Measurements from ENCODE around the gene COPB1. TPM values are rescaled to one million over a fixed set of nuclear protein-coding genes. Genes with fewer than 3 reads are reported as not detected.

Gene COPB1
- total and polyA plus RNA-seq, 2 of the 13 experiments (the other 11 are each of a cell fraction or from before 2014, with no cell fraction given), result 114 to 195 TPM

GRCh38 chr11:14417617-14418374 lies 81.8 kb downstream of the COPB1 start:
- Histone ChIP-seq H3K9ac (ENCODE audit: insufficient read depth, low read depth, low read length) (no peak overlapping the region), H3K79me2 (ENCODE audit: insufficient read depth, low read length) (no peaks in the 10 kb centered on the region), H3K9me3 (ENCODE audit: low read length) (no peaks in the 10 kb centered on the region), H3K27ac (ENCODE audit: extremely low read length, insufficient read depth, low read length) (no peak overlapping the region), H3K4me1 (ENCODE audit: insufficient read depth, low read length) (peaks cover 16% of the 10 kb centered on the region), H4K20me1 (ENCODE audit: insufficient read depth, low read length) (no peaks in the 10 kb centered on the region), H3K4me3 (replicated peaks in 1 of 3; ENCODE audit: insufficient read depth in 1 of 3, low read depth in 2 of 3, low read length in 3 of 3) (no peak overlapping the region), H2AFZ (ENCODE audit: low read length) (no peak overlapping the region), H3K27me3 (ENCODE audit: control insufficient read depth in 1 of 2, insufficient read depth in 2 of 2, low read length in 2 of 2) (no peaks in the 10 kb centered on the region), H3K4me2 (ENCODE audit: low read depth, low read length) (no peak overlapping the region), H3K36me3 (replicated peaks in 1 of 2; ENCODE audit: control insufficient read depth in 1 of 2, insufficient read depth in 2 of 2, low read length in 2 of 2) (no peaks in the 10 kb centered on the region)
- TF ChIP-seq POGZ (CRISPR knock-in tag; IDR thresholded peaks at IDR 0.05) (no peak), IRF2 (CRISPR knock-in tag; IDR thresholded peaks at IDR 0.05) (no peak), MYNN (CRISPR knock-in tag; IDR thresholded peaks at IDR 0.05; ENCODE audit: low read depth) (no peak), HNRNPH1 (optimal IDR thresholded peaks at IDR 0.05; ENCODE audit: low read depth, low read length) (no peak), ZNF124 (CRISPR knock-in tag; IDR thresholded peaks at IDR 0.05) (no peak), GPBP1L1 (CRISPR knock-in tag; IDR thresholded peaks at IDR 0.05) (no peak), ZBTB39 (CRISPR knock-in tag; IDR thresholded peaks at IDR 0.05) (no peak), SIX4 (CRISPR knock-in tag; IDR thresholded peaks at IDR 0.05) (no peak), GFI1 (CRISPR knock-in tag; IDR thresholded peaks at IDR 0.05; ENCODE audit: borderline replicate concordance) (no peak), ZEB1 (IDR thresholded peaks at IDR 0.05; ENCODE audit: insufficient replicate concordance, low read depth) (no peak), SMARCE1 (IDR thresholded peaks at IDR 0.05; ENCODE audit: borderline replicate concordance) (no peak), KLF9 (CRISPR knock-in tag; IDR thresholded peaks at IDR 0.05; ENCODE audit: low read depth) (no peak), SIX1 (CRISPR knock-in tag; IDR thresholded peaks at IDR 0.05; ENCODE audit: borderline replicate concordance) (no peak)
- in situ Hi-C loops (cut with HindIII; ENCODE audit: extremely low pct_ligation_motif_present, low pct_unique_long_range_greater_than_20kb) (loop anchor here (10.0 kb wide), 1 partner anchor 113 kb away; no protein-coding TSS in a partner anchor), intact Hi-C loops (cut with micrococcal nuclease; ENCODE audit: unreplicated experiment) (no loop called here)
- 16% methylated on average over 4 of the region's 4 CpGs for WGBS (ENCODE audit: low lambda C conversion rate)
- no peak for ATAC-seq
- CTCF ChIA-PET (ENCODE audit: low intra/inter-chr PET ratio, low total read pairs), result interaction anchor here (0.6 kb wide), 1 partner anchor 118 kb away, joined by 3 read pairs; no protein-coding TSS in a partner anchor
- POLR2A ChIA-PET, result no interaction called here
- DNase-seq (ENCODE audit: low spot score), result no peak
- BruUV-seq (replicated peaks), result no TSS peak
- no peak for FAIRE-seq
